Skin of body (tissue), 2 donors: ENCODE data around the gene MSANTD1. TPM values are rescaled to one million over a fixed set of nuclear protein-coding genes. Genes with fewer than 3 reads are reported as not detected.

Source experiments
- DNase-seq: peaks from one replicate; lab custom pipeline; 2025; lab: John Stamatoyannopoulos, UW
- total RNA-seq: library from RNA; depleted of rRNA; stranded (reverse); fragments of >200 nt; gene quantifications from one replicate; pipeline ENCODE4 v1.2.3, GENCODE V29; 2014

MSANTD1 gene
- total RNA-seq, 1 donor from 2014 or later: 0.39 TPM

- no peak for DNase-seq
Observed at GRCh38 chr4:3232871-3233271, 16.1 kb upstream of the MSANTD1 start.

GRCh38 chr4:3233391-3234071 is 15.4 kb upstream of the MSANTD1 start:
- no peak for DNase-seq

GRCh38 chr4:3234171-3235029 is 14.6 kb upstream of the MSANTD1 start:
- DNase-seq: no peak

DNA sequence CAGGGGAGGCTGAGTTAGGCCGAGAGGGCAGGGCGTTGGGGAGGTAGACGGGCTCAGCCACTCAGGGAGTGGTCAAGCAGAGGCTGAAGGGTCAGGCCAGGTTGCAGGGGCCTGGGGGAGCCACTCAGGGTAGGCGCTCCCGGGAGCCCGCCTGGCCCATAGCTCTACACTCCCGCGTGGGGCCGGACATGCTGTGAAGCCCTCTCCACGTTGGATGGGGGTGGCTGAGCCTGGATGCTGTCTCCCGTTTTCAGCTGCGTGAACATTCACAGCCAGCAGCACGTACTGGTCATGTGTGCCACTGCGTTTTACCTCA is 14.0 kb upstream of the MSANTD1 start:
- DNase-seq: no peak

DNA sequence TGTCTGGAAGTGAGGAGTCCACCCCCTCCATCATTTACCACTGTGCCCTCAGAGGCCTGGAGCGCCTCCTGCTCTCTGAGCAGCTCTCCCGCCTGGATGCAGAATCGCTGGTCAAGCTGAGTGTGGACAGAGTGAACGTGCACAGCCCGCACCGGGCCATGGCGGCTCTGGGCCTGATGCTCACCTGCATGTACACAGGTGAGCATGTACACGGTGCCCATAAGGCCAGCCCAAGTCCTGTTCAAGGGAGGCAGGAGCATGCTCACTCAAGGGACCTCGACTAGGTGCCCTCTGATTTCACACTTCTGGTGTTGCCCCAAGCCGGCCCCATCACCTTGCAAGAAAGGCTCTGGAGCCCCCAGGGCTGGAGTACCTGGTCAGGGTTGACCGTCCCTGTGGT is 13.4 kb upstream of the MSANTD1 start:
- no peak for DNase-seq

GRCh38 chr4:3236326-3236878 is 12.6 kb upstream of the MSANTD1 start:
- DNase-seq: no peak

- no peak for DNase-seq
Observed at GRCh38 chr4:3237266-3237665, 11.7 kb upstream of the MSANTD1 start.

GRCh38 chr4:3237712-3238560 is 11.0 kb upstream of the MSANTD1 start:
- DNase-seq: peak; percentile 19

DNA sequence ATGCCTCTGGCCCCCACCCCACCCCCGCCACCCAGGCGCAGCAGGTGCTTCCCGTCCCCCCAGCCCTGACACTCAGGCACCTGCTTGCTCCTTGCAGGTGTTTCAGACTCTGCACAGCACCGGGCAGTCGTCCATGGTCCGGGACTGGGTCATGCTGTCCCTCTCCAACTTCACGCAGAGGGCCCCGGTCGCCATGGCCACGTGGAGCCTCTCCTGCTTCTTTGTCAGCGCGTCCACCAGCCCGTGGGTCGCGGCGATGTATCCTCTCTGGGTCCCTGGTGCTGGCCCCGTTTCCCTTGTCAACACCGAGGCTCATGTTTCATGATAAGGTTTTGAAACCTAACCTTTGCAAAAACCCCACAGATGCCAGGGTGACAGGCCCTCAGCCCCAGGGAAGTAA is 10.2 kb upstream of the MSANTD1 start:
- DNase-seq: no peak

- no peak for DNase-seq
Observed at GRCh38 chr4:3239303-3239702, 9.7 kb upstream of the MSANTD1 start.

DNA sequence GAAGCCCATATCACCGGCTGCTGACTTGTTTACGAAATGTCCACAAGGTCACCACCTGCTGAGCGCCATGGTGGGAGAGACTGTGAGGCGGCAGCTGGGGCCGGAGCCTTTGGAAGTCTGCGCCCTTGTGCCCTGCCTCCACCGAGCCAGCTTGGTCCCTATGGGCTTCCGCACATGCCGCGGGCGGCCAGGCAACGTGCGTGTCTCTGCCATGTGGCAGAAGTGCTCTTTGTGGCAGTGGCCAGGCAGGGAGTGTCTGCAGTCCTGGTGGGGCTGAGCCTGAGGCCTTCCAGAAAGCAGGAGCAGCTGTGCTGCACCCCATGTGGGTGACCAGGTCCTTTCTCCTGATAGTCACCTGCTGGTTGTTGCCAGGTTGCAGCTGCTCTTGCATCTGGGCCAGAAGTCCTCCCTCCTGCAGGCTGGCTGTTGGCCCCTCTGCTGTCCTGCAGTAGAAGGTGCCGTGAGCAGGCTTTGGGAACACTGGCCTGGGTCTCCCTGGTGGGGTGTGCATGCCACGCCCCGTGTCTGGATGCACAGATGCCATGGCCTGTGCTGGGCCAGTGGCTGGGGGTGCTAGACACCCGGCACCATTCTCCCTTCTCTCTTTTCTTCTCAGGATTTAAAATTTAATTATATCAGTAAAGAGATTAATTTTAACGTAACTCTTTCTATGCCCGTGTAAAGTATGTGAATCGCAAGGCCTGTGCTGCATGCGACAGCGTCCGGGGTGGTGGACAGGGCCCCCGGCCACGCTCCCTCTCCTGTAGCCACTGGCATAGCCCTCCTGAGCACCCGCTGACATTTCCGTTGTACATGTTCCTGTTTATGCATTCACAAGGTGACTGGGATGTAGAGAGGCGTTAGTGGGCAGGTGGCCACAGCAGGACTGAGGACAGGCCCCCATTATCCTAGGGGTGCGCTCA is 8.7 kb upstream of the MSANTD1 start:
- no peak for DNase-seq

GRCh38 chr4:3240936-3241522 is 7.9 kb upstream of the MSANTD1 start:
- no peak for DNase-seq

- peak; percentile 97 for DNase-seq
Observed at GRCh38 chr4:3241898-3242524, 6.9 kb upstream of the MSANTD1 start.

GRCh38 chr4:3243136-3243780 is 5.7 kb upstream of the MSANTD1 start:
- no peak for DNase-seq

DNA sequence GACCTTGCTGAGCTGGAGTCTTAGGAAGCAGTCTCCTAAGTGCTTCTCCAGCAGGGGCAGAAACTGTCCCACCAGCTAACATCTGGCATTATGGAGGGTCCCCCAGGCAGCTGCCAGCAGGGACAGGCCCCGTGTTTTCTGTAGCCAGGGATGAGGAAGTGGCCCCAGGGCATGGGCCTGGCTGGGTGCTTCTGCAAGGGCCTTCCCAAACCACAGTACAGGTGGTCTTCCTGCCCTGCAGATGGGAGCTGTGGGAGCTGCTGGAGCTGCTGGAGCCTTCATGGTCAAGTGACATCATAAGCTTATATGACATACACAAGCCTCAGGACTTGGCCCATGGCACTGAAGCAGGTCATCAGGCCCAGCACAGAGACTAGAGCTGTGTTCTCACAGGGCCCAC is 5.0 kb upstream of the MSANTD1 start:
- DNase-seq: no peak

DNA sequence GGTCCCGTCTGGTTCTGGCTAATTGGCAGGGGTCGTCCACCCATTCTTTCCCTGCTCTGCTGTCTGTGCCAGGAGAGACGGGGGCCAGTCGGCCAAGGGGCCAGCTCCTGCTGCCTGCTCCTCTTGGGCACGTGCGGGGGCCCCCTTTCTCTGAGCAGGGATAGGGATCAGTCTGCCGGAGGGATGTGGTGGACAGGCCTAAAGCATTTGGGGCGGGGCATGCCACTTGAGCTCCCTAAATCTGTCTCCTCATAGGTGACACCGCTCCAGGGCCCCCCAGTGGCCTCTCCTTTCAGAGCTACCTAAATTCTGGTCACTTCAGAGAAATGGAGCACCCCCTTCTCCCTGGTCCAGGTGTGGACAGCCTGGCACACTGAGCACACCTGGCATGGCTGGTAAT is 4.2 kb upstream of the MSANTD1 start:
- no peak for DNase-seq

- no peak for DNase-seq
Observed at GRCh38 chr4:3245676-3246075, 3.3 kb upstream of the MSANTD1 start.

GRCh38 chr4:3246458-3247398 is 2.2 kb upstream of the MSANTD1 start:
- DNase-seq: no peak
